ENCODE data around the gene HOXA2. TPM values are rescaled to one million over a fixed set of nuclear protein-coding genes. Genes with fewer than 3 reads are reported as not detected.

HOXA2 gene
- total RNA-seq, 1 donor from 2014 or later: 1.1 TPM

DNA sequence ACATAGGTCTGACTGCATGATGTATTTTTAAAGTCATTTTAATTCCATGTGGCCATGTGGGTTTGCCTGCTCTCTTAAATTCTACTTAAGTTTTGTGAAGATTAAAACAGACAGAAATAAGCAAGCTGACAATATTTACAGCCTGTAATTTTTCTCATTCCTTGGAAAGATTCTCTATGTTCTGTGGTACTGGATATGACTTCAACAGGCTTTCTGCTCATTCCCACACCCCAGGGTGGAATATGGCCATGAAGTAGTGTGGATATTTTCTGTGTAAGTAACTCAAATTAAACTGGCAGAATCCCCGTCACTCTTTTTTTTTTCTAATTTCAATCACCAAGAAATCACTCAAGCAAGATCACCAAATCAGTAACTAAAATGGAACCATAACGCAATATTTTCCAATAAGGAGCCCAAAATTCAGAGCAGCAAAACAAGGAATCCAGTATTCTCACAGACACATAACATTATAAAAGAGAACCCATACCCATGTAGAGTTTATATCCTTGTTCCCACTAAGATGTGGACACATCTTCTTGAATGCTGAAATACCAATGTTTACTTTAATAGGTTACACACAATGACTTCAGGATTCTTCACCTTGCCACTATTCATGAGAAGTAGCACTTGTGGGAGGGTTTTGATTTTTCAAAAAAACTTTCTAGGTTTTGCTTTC, 35.3 kb upstream of the HOXA2 start:
- no peak for DNase-seq (ENCODE audit: low spot score)
- peaks cover 27% of the 10 kb centered on the region for H3K27me3 Mint-ChIP-seq (ENCODE audit: unreplicated experiment)
- H3K4me3 Mint-ChIP-seq (ENCODE audit: unreplicated experiment): no peak overlapping the region
- no peak overlapping the region for H3K27ac Mint-ChIP-seq (ENCODE audit: unreplicated experiment)
- H3K4me1 Mint-ChIP-seq (ENCODE audit: unreplicated experiment): peaks cover 33% of the 10 kb centered on the region
- H3K36me3 Mint-ChIP-seq (ENCODE audit: low read depth, unreplicated experiment): peaks cover 4% of the 10 kb centered on the region
- H3K9me3 Mint-ChIP-seq (ENCODE audit: unreplicated experiment): no peaks in the 10 kb centered on the region
- TF ChIP-seq, protein P1, sequence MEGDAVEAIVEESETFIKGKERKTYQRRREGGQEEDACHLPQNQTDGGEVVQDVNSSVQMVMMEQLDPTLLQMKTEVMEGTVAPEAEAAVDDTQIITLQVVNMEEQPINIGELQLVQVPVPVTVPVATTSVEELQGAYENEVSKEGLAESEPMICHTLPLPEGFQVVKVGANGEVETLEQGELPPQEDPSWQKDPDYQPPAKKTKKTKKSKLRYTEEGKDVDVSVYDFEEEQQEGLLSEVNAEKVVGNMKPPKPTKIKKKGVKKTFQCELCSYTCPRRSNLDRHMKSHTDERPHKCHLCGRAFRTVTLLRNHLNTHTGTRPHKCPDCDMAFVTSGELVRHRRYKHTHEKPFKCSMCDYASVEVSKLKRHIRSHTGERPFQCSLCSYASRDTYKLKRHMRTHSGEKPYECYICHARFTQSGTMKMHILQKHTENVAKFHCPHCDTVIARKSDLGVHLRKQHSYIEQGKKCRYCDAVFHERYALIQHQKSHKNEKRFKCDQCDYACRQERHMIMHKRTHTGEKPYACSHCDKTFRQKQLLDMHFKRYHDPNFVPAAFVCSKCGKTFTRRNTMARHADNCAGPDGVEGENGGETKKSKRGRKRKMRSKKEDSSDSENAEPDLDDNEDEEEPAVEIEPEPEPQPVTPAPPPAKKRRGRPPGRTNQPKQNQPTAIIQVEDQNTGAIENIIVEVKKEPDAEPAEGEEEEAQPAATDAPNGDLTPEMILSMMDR (IDR thresholded peaks at IDR 0.05; ENCODE audit: unreplicated experiment): no peak

DNA sequence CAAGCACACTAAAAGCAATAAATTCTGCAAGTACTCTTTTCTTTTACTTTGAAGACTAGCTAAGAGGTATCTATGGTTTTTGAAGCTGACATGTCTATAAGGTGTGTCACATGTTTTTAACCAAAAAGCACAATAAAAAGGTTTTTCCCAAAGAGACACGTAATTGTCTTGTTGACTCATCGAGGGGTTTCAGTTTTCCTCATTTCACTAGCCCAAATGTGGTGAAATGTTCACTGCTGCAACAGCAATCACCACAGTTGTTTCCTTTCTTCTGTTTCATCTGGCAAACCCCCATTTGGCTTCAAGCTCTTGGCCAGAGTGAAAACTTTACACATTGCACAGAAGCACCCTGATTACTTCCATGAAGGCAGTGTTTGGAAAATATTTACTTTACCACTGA, 31.9 kb upstream of the HOXA2 start:
- Mint-ChIP-seq H3K27me3 (ENCODE audit: unreplicated experiment) (peaks cover 29% of the 10 kb centered on the region), H3K4me3 (ENCODE audit: unreplicated experiment) (no peak overlapping the region), H3K27ac (ENCODE audit: unreplicated experiment) (no peak overlapping the region), H3K4me1 (ENCODE audit: unreplicated experiment) (peaks cover 23% of the 10 kb centered on the region), H3K36me3 (ENCODE audit: low read depth, unreplicated experiment) (no peaks in the 10 kb centered on the region), H3K9me3 (ENCODE audit: unreplicated experiment) (no peaks in the 10 kb centered on the region)
- DNase-seq (ENCODE audit: low spot score): no peak
- TF ChIP-seq, protein P1 (IDR thresholded peaks at IDR 0.05; ENCODE audit: unreplicated experiment): no peak

DNA sequence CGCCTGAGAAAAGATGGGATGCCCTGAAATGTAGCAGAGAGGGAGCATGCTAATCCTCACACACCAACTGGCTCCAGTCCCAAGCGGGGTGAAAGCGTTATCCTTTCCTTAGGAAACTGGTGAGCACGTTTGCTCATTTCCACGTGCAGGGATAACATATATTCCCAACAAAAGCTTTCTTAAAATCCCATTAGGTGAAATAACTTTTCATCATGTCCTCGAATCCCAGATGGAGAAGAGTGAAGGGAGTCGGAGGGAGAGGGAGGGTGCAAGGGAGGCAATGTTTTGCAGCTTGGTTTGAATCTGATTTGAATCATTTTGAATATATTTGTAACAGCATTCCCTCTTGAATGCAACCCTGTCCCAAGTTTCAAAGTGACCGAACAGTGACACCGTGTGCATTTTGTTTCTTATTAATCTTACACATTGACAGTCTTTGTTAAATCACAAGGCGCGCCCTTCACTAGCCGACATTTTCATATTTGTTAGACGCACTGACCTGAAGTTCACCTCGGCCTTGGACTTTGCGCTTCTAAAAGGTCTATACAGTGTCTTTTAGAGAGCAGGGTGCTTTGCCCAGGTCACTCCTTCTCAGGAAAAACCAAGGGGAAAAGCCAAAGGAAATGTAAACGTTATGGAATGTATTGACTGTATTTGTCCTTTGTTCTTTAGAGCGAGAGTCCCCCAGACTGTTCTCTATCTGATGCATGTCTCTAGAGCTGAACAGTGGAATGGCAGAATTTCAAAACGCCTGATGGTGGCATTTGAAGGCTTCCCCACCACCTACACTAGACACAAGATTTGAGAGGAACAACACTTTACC, 31.1 kb upstream of the HOXA2 start:
- DNase-seq (ENCODE audit: low spot score): no peak
- TF ChIP-seq, protein P1 (IDR thresholded peaks at IDR 0.05; ENCODE audit: unreplicated experiment): no peak
- no peaks in the 10 kb centered on the region for H3K36me3 Mint-ChIP-seq (ENCODE audit: low read depth, unreplicated experiment)
- H3K27ac Mint-ChIP-seq (ENCODE audit: unreplicated experiment): no peak overlapping the region
- H3K27me3 Mint-ChIP-seq (ENCODE audit: unreplicated experiment): peaks cover 30% of the 10 kb centered on the region
- H3K9me3 Mint-ChIP-seq (ENCODE audit: unreplicated experiment): no peaks in the 10 kb centered on the region
- peaks cover 22% of the 10 kb centered on the region for H3K4me1 Mint-ChIP-seq (ENCODE audit: unreplicated experiment)
- H3K4me3 Mint-ChIP-seq (ENCODE audit: unreplicated experiment): no peak overlapping the region

DNA sequence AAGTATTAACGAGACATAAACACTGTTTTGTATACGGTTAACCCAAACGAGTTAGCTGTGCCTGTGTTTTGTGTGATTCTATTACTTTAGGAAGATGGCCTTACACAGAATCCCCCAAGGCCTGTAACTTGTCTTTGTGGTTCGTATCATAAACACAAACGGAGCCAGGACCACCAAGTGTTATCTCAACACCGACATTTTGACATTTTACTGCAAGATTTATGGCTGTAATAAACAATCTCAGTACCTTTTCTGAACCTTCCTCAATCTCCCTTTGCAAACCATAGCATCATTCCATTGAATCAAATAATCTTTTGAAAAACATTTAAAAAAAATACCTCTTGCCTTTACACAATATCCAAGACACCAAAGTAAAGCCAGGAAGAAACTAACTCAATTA, 30.5 kb upstream of the HOXA2 start:
- no peaks in the 10 kb centered on the region for H3K9me3 Mint-ChIP-seq (ENCODE audit: unreplicated experiment)
- peaks cover 35% of the 10 kb centered on the region for H3K27me3 Mint-ChIP-seq (ENCODE audit: unreplicated experiment)
- TF ChIP-seq, protein P1 (IDR thresholded peaks at IDR 0.05; ENCODE audit: unreplicated experiment): no peak
- H3K4me3 Mint-ChIP-seq (ENCODE audit: unreplicated experiment): no peak overlapping the region
- no peak for DNase-seq (ENCODE audit: low spot score)
- no peak overlapping the region for H3K27ac Mint-ChIP-seq (ENCODE audit: unreplicated experiment)
- peaks cover 20% of the 10 kb centered on the region for H3K4me1 Mint-ChIP-seq (ENCODE audit: unreplicated experiment)
- no peaks in the 10 kb centered on the region for H3K36me3 Mint-ChIP-seq (ENCODE audit: low read depth, unreplicated experiment)

DNA sequence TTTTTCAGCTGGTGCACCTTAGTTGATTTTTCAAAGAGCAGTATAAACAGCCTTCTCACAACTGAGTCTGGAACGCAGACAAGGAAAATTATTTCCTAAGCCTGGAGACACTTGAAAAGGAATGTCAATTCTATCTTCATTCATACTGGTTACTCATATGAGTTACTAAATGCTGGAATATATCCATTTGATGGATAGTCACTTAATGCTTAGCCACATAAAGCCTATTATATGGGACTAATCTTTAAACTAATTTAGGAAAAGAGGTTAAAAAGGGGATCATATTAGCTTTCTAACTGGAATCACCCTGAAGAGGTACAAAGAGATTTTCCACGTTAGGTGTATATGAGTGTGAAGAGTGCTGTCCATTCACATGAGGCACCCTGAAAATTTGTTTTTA, 29.7 kb upstream of the HOXA2 start:
- Mint-ChIP-seq H3K27ac (ENCODE audit: unreplicated experiment) (no peak overlapping the region), H3K4me3 (ENCODE audit: unreplicated experiment) (no peak overlapping the region), H3K36me3 (ENCODE audit: low read depth, unreplicated experiment) (no peaks in the 10 kb centered on the region)

More for the DNA sequence above, 29.7 kb upstream of the HOXA2 start:
- TF ChIP-seq, protein P1 (IDR thresholded peaks at IDR 0.05; ENCODE audit: unreplicated experiment): no peak
- Mint-ChIP-seq H3K27me3 (ENCODE audit: unreplicated experiment) (peaks cover 35% of the 10 kb centered on the region), H3K9me3 (ENCODE audit: unreplicated experiment) (no peaks in the 10 kb centered on the region), H3K4me1 (ENCODE audit: unreplicated experiment) (peaks cover 20% of the 10 kb centered on the region)
- no peak for DNase-seq (ENCODE audit: low spot score)
